ENCODE measurements around the gene HUNK. TPM values are rescaled to one million over a fixed set of nuclear protein-coding genes. Genes with fewer than 3 reads are reported as not detected.
"Not testable (repeated sequence)": the region's sequence is repeated elsewhere in the genome, so short reads cannot be mapped to it uniquely, and the experiment has no call there.

Gene HUNK
- total and polyA plus RNA-seq, 2 of the 8 experiments (the other 6 are each of a cell fraction or from before 2014, with no cell fraction given) = 1.9 to 10.2 TPM

DNA sequence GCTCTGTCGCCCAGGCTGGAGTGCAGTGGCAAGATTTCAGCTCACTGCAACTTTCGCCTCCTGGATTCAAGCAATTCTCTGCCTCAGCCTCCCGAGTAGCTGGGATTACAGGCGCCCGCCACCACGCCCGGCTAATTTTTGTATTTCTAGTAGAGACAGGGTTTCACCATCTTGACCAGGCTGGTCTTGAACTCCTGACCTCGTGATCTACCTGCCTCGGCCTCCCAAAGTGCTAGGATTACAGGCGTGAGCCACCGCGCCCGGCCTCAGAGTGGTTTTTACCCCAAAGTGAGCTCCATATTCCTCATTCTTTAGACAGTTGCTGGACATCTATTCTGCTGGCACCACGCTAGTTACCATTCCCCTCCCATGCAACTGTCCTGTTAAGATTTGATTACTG is 1.4 kb upstream of the HUNK start:
- not testable (repeated sequence) for H2AK5ac ChIP-seq (ENCODE audit: low read depth, low read length); H3K36me3 ChIP-seq (ENCODE audit: control insufficient read depth in 2 of 4, insufficient read depth in 4 of 4, low read length in 3 of 4); H3K23ac ChIP-seq (ENCODE audit: insufficient read length); H3K27ac ChIP-seq (ENCODE audit: low read depth, low read length); H3K18ac ChIP-seq (ENCODE audit: extremely low read depth, low read length); FAIRE-seq; H4K8ac ChIP-seq (ENCODE audit: extremely low read depth, insufficient read depth, low read length); H3K79me1 ChIP-seq (ENCODE audit: low read depth, low read length); H2BK12ac ChIP-seq (ENCODE audit: low read depth, low read length); H3K27me3 ChIP-seq (replicated peaks in 1 of 4; ENCODE audit: control insufficient read depth in 3 of 4, extremely low read depth in 1 of 4, insufficient read depth in 3 of 4, low read length in 3 of 4); DNase-seq (ENCODE audit: low read depth in 1 of 2, low spot score in 2 of 2); H2BK120ac ChIP-seq (replicated peaks; ENCODE audit: low read depth, low read length); H2BK15ac ChIP-seq (ENCODE audit: low read length); H3K79me2 ChIP-seq (ENCODE audit: control insufficient read depth in 1 of 2, insufficient read depth in 2 of 2, low read length in 2 of 2); H3K14ac ChIP-seq (ENCODE audit: insufficient read length); H4K91ac ChIP-seq (replicated peaks; ENCODE audit: insufficient read length, low read length); H3K9me3 ChIP-seq (ENCODE audit: insufficient read depth in 2 of 2, low read depth in 1 of 2, low read length in 1 of 2); H4K5ac ChIP-seq (ENCODE audit: insufficient read length, low read depth, low read length); H3K56ac ChIP-seq (replicated peaks; ENCODE audit: insufficient read length, low read depth, low read length); H2BK20ac ChIP-seq (ENCODE audit: low read length); H3K9ac ChIP-seq (replicated peaks in 1 of 4; ENCODE audit: extremely low read depth in 1 of 4, low read depth in 3 of 4, low read length in 3 of 4); H4K20me1 ChIP-seq (replicated peaks in 1 of 2; ENCODE audit: control insufficient read depth in 1 of 2, insufficient read depth in 2 of 2, low read length in 2 of 2); H3K4ac ChIP-seq (replicated peaks; ENCODE audit: insufficient read length, low read depth, low read length); H2AFZ ChIP-seq (ENCODE audit: low read length); H2BK5ac ChIP-seq (ENCODE audit: low read depth, low read length)
- H3K4me1 ChIP-seq (replicated peaks in 1 of 4; ENCODE audit: control insufficient read depth in 3 of 4, insufficient read depth in 4 of 4, low read length in 3 of 4) = peaks cover 4 to 17% (median 7%) of the 10 kb centered on the region in 4 experiments
- CTCF ChIA-PET (ENCODE audit: partially characterized antibody) = interaction anchor here (1.1 to 6.1 kb wide), 5 partner anchors 9 to 205 kb away, joined by 3 to 42 read pairs (median 7); no protein-coding TSS in a partner anchor
- peak overlapping the region; percentile 87 to 97; a peak in 3 of 4 replicates for H3K4me2 ChIP-seq (ENCODE audit: insufficient read depth in 1 of 2, low read depth in 2 of 2, low read length in 2 of 2)
- 91% methylated on average over 14 of the region's 14 CpGs; no CpG with 5 or more reads in 1 of the 2 experiments for WGBS, 2 experiments (ENCODE audit: extremely low coverage in 1 of 2, insufficient coverage in 1 of 2, insufficient read length in 1 of 2, insufficient replicate concordance in 2 of 2, low coverage in 1 of 2, low lambda C conversion rate in 2 of 2, missing lambda C conversion rate in 1 of 2)
- POLR2A ChIA-PET (ENCODE audit: partially characterized antibody) = interaction anchor here (0.8 to 1.5 kb wide), 2 partner anchors 38 to 40 kb away, joined by 3 read pairs; no protein-coding TSS in a partner anchor
- peaks cover 21% of the 10 kb centered on the region; the same call in 1 of the 2 replicates for H3K23me2 ChIP-seq (ENCODE audit: low read depth, low read length)
- H3K4me3 ChIP-seq (ENCODE audit: extremely low read depth in 1 of 4, insufficient read depth in 2 of 4, low read depth in 3 of 4, low read length in 4 of 4) = peak overlapping the region in 1 of 4 experiments; percentile 72; a peak in 2 of 8 replicates
